Measurements from ENCODE around the gene DMD.

GRCh38 chrX:31929366-31929765 is 1282.0 kb downstream of the DMD start:
- TF ChIP-seq CTCF (IDR thresholded peaks at IDR 0.05; ENCODE audit: low read length) (no peak), EZH2 (optimal IDR thresholded peaks at IDR 0.05; ENCODE audit: low read depth, low read length) (no peak), EZH2phosphoT487 (IDR thresholded peaks at IDR 0.05; ENCODE audit: low read length) (no peak)

Data from MM.1S (cell line).